A673 (cell line): ENCODE measurements around the gene RNF157.
"Not testable (repeated sequence)": the region's sequence is repeated elsewhere in the genome, so short reads cannot be mapped to it uniquely, and the experiment has no call there.

Experiments used
- CTCF ChIP-seq: fragments of 300-800, 200-600 bp; sonication (generic); conservative IDR thresholded peaks from 2 replicates; pipeline ENCODE4 v1.5.1; 2017; ENCODE audit warnings: low read depth, mild to moderate bottlenecking, antibody characterized with exemption, low read length, moderate library complexity, mixed read lengths
- EZH2 ChIP-seq: fragments of 200-600 bp; sonication (generic); IDR thresholded peaks from 2 replicates; pipeline ENCODE4 v1.6.1; 2017; ENCODE audit warnings: borderline replicate concordance, low read depth, mild to moderate bottlenecking, mixed read lengths, antibody characterized with exemption, low read length; ENCODE audit not compliant: poor library complexity, severe bottlenecking

DNA sequence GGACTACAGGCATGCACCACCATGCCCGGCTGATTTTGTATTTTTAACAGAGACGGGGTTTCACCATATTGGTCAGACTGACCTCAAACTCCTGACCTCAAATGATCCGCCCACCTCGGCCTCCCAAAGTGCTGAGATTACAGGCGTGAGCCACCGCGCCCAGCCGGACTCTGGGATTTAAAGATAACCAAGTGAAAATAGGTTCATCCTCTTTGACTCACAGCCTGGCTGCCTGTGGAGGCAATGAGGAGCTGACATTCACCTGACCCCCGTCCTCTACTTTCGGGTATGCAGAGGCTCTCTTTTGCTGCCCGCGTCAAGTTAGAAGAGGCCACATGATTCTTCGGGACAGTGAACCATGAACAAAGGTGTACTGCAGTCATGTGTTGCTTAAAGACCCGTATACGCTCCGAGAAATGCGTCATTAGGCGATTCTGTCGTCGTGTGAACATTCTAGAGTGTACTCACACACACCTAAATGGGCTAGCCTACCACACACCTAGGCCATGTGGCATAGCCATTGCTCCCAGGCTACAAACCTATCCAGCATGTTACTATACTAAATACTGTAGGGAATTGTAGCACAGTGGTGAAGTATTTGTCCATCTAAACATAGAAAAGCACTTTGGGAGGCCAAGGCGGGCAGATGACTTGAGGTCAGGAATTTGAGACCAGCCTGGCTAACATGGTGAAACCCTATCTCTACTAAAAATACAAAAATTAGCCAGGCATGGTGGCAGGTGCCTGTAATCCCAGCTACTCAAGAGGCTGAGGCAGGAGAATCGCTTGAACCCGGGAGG is 12.9 kb upstream of the RNF157 start:
- TF ChIP-seq CTCF, EZH2: not testable (repeated sequence)
